ENCODE results near the gene GLI3. TPM values are rescaled to one million over a fixed set of nuclear protein-coding genes. Genes with fewer than 3 reads are reported as not detected.

Gene GLI3
- total RNA-seq, 5 donors from 2014 or later (not counting 1 experiment from before 2014, with no cell fraction given): 0.10 to 0.79 (median 0.32) TPM; not detected in 1

DNA sequence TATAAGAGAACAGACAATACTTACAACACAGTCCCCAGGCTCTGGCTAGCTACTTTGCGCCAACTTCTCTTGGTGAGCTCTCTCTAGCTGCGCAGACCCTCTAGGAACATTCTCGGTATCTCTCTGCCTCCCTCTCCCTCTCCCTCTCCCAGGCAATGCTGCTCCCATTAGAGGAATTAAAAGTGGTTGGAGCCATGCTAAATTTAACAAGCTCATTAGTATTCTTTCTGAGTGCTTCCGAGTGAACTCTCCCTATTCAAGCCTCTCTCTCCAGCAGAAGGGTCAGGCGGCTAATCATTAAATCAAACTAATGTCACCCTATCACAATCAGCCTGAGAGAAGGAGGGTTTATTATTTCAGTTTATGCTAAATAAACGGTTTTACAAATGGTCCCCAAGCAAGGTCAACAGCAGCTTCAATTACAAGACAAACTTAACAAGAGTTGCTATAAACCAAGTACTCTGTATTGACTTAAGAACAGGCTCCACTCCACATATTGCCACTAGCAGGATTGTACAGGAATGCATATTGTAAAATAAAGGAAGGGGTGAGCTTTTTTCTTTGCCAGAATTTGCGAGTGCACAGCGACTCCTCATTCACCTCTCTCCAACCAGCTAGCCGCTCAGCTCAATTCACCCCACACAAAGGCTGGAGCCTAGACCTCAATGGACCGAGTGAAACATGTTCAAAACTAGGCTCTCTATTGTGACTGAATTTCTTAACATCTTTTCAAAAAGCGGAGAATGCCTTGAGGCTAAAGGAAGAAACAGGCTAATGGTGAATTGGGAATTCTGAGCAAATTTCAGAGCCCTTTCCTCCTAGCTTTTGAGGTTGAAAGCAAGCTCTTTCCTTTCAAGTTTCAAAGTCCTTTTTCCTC, 84.4 kb downstream of the GLI3 start:
- no peak overlapping the region for H3K27ac ChIP-seq (ENCODE audit: low read length)
- ATAC-seq (replicated peaks in 1 of 4) (no peak), DNase-seq (no peak)
- no peaks in the 10 kb centered on the region for H3K36me3 ChIP-seq (ENCODE audit: control insufficient read depth in 2 of 2, extremely low read depth in 1 of 2, insufficient read depth in 1 of 2, low read length in 1 of 2)
- no peaks in the 10 kb centered on the region for H3K9me3 Mint-ChIP-seq
- H3K27me3 ChIP-seq (replicated peaks in 1 of 2; ENCODE audit: control insufficient read depth in 2 of 2, extremely low read depth in 1 of 2, insufficient read depth in 2 of 2, low read length in 1 of 2): no peaks in the 10 kb centered on the region
- no peak overlapping the region for H3K4me3 ChIP-seq (ENCODE audit: control insufficient read depth in 1 of 2, extremely low read depth in 1 of 2, low read length in 1 of 2)
- H3K27ac Mint-ChIP-seq: no peak overlapping the region
- no peaks in the 10 kb centered on the region for H3K27me3 Mint-ChIP-seq
- POLR2A ChIA-PET: no interaction called here
- no peaks in the 10 kb centered on the region for H3K9me3 ChIP-seq
- CTCF ChIA-PET: no interaction called here
- no peak overlapping the region for H3K4me3 Mint-ChIP-seq
- no peaks in the 10 kb centered on the region for H3K36me3 Mint-ChIP-seq
- no CpG with 5 or more reads among the region's 11 CpGs for WGBS (ENCODE audit: insufficient coverage)
- no peaks in the 10 kb centered on the region for H3K4me1 ChIP-seq (ENCODE audit: control insufficient read depth in 1 of 2, extremely low read depth in 1 of 2, insufficient read depth in 2 of 2, low read length in 2 of 2)
- H3K4me1 Mint-ChIP-seq: no peaks in the 10 kb centered on the region

DNA sequence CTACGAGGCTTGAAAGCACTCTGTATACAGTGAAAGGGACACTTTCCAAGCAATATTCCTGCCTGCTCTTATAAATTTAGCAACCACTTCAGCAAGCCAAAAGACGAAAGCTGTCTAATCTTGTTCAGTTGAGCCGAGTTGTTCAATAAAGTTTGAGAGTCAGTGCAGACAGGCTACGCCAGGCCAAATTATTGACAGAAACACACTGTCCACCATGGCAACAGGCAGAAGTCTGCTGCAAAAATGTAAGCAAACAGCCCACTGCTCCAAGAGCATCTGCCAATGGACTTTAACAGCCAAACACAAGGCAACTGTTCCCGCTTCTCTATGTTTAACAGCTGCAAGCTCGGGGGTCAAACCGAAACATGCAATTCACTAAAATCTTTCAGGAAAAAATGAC, 85.7 kb downstream of the GLI3 start:
- ATAC-seq (replicated peaks in 1 of 4): no peak
- no peaks in the 10 kb centered on the region for H3K36me3 ChIP-seq (ENCODE audit: control insufficient read depth in 2 of 2, extremely low read depth in 1 of 2, insufficient read depth in 1 of 2, low read length in 1 of 2)
- POLR2A ChIA-PET: no interaction called here

DNA sequence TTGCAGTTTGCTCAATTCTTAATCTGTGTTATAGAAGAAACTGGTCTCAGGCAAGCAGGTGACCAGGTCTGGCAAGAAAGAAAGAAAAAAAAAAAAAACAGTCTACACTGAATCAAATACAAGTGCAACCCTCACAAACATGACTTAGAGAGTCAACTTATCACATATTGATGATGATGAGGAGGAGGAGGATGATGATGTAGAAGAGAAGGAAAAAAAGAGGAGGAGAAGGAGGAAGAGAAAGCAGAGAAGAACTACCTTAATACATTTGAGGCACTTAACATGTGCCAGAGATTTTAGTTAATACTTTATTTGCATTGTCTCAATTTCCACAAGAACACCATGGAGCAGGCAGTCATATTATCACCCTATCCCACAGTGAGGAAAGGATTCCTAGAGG, 91.5 kb downstream of the GLI3 start:
- H3K27me3 Mint-ChIP-seq: peaks cover 0 to 2% of the 10 kb centered on the region in 2 donors
- ChIA-PET POLR2A (no interaction called here), CTCF (no interaction called here)
- H3K36me3 Mint-ChIP-seq: no peaks in the 10 kb centered on the region
- ATAC-seq (replicated peaks in 1 of 4) (no peak), DNase-seq (no peak)
- H3K27me3 ChIP-seq (replicated peaks in 1 of 2; ENCODE audit: control insufficient read depth in 2 of 2, extremely low read depth in 1 of 2, insufficient read depth in 2 of 2, low read length in 1 of 2): no peaks in the 10 kb centered on the region
- no peak overlapping the region for H3K27ac ChIP-seq (ENCODE audit: low read length)
- no peak overlapping the region for H3K4me3 Mint-ChIP-seq
- H3K27ac Mint-ChIP-seq: no peak overlapping the region
- no peaks in the 10 kb centered on the region for H3K36me3 ChIP-seq (ENCODE audit: control insufficient read depth in 2 of 2, extremely low read depth in 1 of 2, insufficient read depth in 1 of 2, low read length in 1 of 2)
- H3K4me1 Mint-ChIP-seq: no peaks in the 10 kb centered on the region
- H3K9me3 ChIP-seq: no peaks in the 10 kb centered on the region
- H3K4me3 ChIP-seq (ENCODE audit: control insufficient read depth in 1 of 2, extremely low read depth in 1 of 2, low read length in 1 of 2): no peak overlapping the region
- H3K4me1 ChIP-seq (ENCODE audit: control insufficient read depth in 1 of 2, extremely low read depth in 1 of 2, insufficient read depth in 2 of 2, low read length in 2 of 2): no peaks in the 10 kb centered on the region
- H3K9me3 Mint-ChIP-seq: no peaks in the 10 kb centered on the region

More for the DNA sequence above, 85.7 kb downstream of the GLI3 start:
- Histone ChIP-seq H3K27ac (ENCODE audit: low read length) (no peak overlapping the region), H3K9me3 (no peaks in the 10 kb centered on the region), H3K4me3 (ENCODE audit: control insufficient read depth in 1 of 2, extremely low read depth in 1 of 2, low read length in 1 of 2) (no peak overlapping the region), H3K4me1 (ENCODE audit: control insufficient read depth in 1 of 2, extremely low read depth in 1 of 2, insufficient read depth in 2 of 2, low read length in 2 of 2) (no peaks in the 10 kb centered on the region), H3K27me3 (replicated peaks in 1 of 2; ENCODE audit: control insufficient read depth in 2 of 2, extremely low read depth in 1 of 2, insufficient read depth in 2 of 2, low read length in 1 of 2) (no peaks in the 10 kb centered on the region)
- H3K9me3 Mint-ChIP-seq: no peaks in the 10 kb centered on the region
- H3K36me3 Mint-ChIP-seq: no peaks in the 10 kb centered on the region
- no peak overlapping the region for H3K27ac Mint-ChIP-seq
- CTCF ChIA-PET: no interaction called here
- no peaks in the 10 kb centered on the region for H3K27me3 Mint-ChIP-seq
- no peak overlapping the region for H3K4me3 Mint-ChIP-seq
- WGBS (ENCODE audit: insufficient coverage): 88% methylated on average over 6 of the region's 7 CpGs
- no peaks in the 10 kb centered on the region for H3K4me1 Mint-ChIP-seq
- no peak for DNase-seq

DNA sequence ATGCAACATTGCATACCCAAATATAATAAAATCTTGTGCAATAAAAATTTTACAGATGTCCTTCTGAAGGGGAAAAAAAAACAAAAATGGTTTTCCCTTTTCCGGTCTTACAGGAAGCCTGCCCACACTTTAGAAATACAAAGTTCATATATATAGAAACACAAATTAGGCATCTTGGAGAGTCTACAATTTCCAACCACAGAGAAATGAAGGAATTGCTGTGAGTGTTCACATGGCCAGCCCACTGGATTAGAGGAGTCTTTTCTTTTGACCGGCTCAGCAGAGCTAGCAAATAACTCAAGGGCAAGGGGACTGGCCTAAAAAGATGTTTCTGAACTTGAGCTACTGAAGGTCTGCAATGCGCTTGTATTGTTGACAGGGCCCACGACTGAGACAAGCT, 92.4 kb downstream of the GLI3 start:
- Histone ChIP-seq H3K4me3 (ENCODE audit: control insufficient read depth in 1 of 2, extremely low read depth in 1 of 2, low read length in 1 of 2) (no peak overlapping the region), H3K27me3 (replicated peaks in 1 of 2; ENCODE audit: control insufficient read depth in 2 of 2, extremely low read depth in 1 of 2, insufficient read depth in 2 of 2, low read length in 1 of 2) (no peaks in the 10 kb centered on the region), H3K9me3 (no peaks in the 10 kb centered on the region), H3K4me1 (ENCODE audit: control insufficient read depth in 1 of 2, extremely low read depth in 1 of 2, insufficient read depth in 2 of 2, low read length in 2 of 2) (no peaks in the 10 kb centered on the region), H3K27ac (ENCODE audit: low read length) (no peak overlapping the region), H3K36me3 (ENCODE audit: control insufficient read depth in 2 of 2, extremely low read depth in 1 of 2, insufficient read depth in 1 of 2, low read length in 1 of 2) (no peaks in the 10 kb centered on the region)
- peaks cover 0 to 9% of the 10 kb centered on the region in 2 donors for H3K27me3 Mint-ChIP-seq
- no peak overlapping the region for H3K27ac Mint-ChIP-seq
- ATAC-seq (replicated peaks in 1 of 4) (no peak), DNase-seq (no peak)
- no peaks in the 10 kb centered on the region for H3K4me1 Mint-ChIP-seq
- WGBS (ENCODE audit: insufficient coverage): 72% methylated on average over 3 of the region's 4 CpGs
- no peak overlapping the region for H3K4me3 Mint-ChIP-seq
- ChIA-PET CTCF (no interaction called here), POLR2A (no interaction called here)
- no peaks in the 10 kb centered on the region for H3K9me3 Mint-ChIP-seq
- no peaks in the 10 kb centered on the region for H3K36me3 Mint-ChIP-seq

DNA sequence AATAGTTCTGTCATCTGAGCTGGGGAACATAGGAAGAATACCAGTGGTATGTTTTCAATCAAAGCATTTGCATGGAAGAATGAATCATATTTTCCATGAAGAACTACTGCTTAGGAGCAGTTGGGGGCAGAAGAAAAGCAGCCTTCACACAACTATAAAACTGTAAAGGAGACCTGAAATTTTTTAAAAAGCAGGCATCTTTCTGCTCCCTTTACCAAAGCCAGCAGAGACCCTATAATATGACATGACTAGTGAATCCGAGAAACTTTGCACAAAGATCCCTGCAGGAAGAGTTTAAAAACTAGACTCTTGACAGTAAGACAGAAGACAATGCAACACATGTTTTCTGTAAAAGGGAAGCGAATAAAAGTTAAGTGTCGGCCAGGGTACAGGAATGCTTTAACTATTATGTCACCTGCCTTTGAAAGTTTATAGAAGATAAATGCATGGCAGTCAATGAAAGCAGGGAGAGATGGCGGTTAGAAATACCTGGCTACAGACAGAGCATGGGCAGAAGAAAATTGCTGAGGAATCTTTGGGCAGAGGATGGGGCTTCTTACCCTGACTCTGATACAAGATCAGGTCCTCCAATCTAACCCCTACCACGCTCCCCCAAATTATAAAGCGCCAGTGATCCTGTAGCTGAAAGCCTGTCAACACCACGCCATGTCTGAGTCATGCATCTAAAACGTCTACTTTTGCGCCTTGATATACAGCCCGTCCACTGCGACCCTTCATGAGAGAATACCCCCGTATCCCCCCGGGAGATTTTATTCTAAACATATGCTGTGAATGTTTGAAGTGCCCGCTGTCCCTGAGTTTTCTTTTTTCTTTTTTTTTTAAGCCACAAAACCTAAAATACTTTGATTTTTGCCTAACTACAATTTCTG, 93.1 kb downstream of the GLI3 start:
- Mint-ChIP-seq H3K4me3 (no peak overlapping the region), H3K27ac (no peak overlapping the region), H3K36me3 (no peaks in the 10 kb centered on the region), H3K27me3 (peaks cover 0 to 9% of the 10 kb centered on the region in 2 donors), H3K9me3 (no peaks in the 10 kb centered on the region), H3K4me1 (no peaks in the 10 kb centered on the region)
- Histone ChIP-seq H3K27ac (ENCODE audit: low read length) (no peak overlapping the region), H3K4me1 (ENCODE audit: control insufficient read depth in 1 of 2, extremely low read depth in 1 of 2, insufficient read depth in 2 of 2, low read length in 2 of 2) (no peaks in the 10 kb centered on the region), H3K4me3 (ENCODE audit: control insufficient read depth in 1 of 2, extremely low read depth in 1 of 2, low read length in 1 of 2) (no peak overlapping the region), H3K9me3 (no peaks in the 10 kb centered on the region), H3K36me3 (ENCODE audit: control insufficient read depth in 2 of 2, extremely low read depth in 1 of 2, insufficient read depth in 1 of 2, low read length in 1 of 2) (no peaks in the 10 kb centered on the region), H3K27me3 (replicated peaks in 1 of 2; ENCODE audit: control insufficient read depth in 2 of 2, extremely low read depth in 1 of 2, insufficient read depth in 2 of 2, low read length in 1 of 2) (no peaks in the 10 kb centered on the region)
- ATAC-seq (replicated peaks in 1 of 4) (no peak), DNase-seq (no peak)
- CTCF ChIA-PET: no interaction called here
- POLR2A ChIA-PET: no interaction called here
- WGBS (ENCODE audit: insufficient coverage): 83% methylated on average over 9 of the region's 14 CpGs

DNA sequence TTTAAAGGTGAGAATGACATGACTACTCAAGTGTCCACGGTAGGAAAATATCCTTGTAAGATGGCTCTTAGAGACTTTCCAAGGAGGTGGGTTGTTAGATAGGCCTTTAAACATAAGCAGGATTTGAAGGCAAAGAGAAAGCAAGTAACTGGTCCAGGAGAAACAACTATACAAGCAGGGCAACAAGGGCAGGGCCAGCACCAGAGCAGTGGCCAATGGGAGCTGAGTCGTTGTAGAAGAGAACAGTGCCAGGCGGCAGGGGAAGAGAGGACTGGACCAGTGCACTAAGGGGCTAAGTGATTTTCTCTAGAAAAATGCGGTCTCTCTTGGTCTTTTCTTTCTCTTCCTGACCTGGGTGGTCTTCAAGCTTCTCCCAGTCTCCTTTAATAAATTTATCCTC, 94.9 kb downstream of the GLI3 start:
- DNase-seq (no peak), ATAC-seq (replicated peaks in 1 of 4) (no peak)
- peaks cover 0 to 9% of the 10 kb centered on the region in 2 donors for H3K27me3 Mint-ChIP-seq
- H3K9me3 Mint-ChIP-seq: no peaks in the 10 kb centered on the region
- H3K4me3 Mint-ChIP-seq: no peak overlapping the region
- Histone ChIP-seq H3K4me3 (ENCODE audit: control insufficient read depth in 1 of 2, extremely low read depth in 1 of 2, low read length in 1 of 2) (no peak overlapping the region), H3K9me3 (no peaks in the 10 kb centered on the region), H3K4me1 (ENCODE audit: control insufficient read depth in 1 of 2, extremely low read depth in 1 of 2, insufficient read depth in 2 of 2, low read length in 2 of 2) (no peaks in the 10 kb centered on the region), H3K36me3 (ENCODE audit: control insufficient read depth in 2 of 2, extremely low read depth in 1 of 2, insufficient read depth in 1 of 2, low read length in 1 of 2) (no peaks in the 10 kb centered on the region), H3K27me3 (replicated peaks in 1 of 2; ENCODE audit: control insufficient read depth in 2 of 2, extremely low read depth in 1 of 2, insufficient read depth in 2 of 2, low read length in 1 of 2) (no peaks in the 10 kb centered on the region), H3K27ac (ENCODE audit: low read length) (no peak overlapping the region)
- no peaks in the 10 kb centered on the region for H3K36me3 Mint-ChIP-seq
- POLR2A ChIA-PET: interaction anchor here in 1 of 2 donors (0.7 kb wide), 1 partner anchor 15 kb away, joined by 8 read pairs; no protein-coding TSS in a partner anchor
- H3K27ac Mint-ChIP-seq: no peak overlapping the region
- CTCF ChIA-PET: no interaction called here
- 96% methylated on average over 3 of the region's 4 CpGs for WGBS (ENCODE audit: insufficient coverage)
- no peaks in the 10 kb centered on the region for H3K4me1 Mint-ChIP-seq

All from T-cell (primary cell).